A549 (cell line): ENCODE results near the gene PRDM15. TPM values are rescaled to one million over a fixed set of nuclear protein-coding genes. Genes with fewer than 3 reads are reported as not detected.

Experiments
- ATAC-seq, 2 experiments: fragments of 200-7000 bp in 1 of 2; fragments of >200 bp in 1 of 2; cut with Nextera tagmentation in 1 of 2; cut with Tn5 transposase in 1 of 2; 3 replicates each; pipeline versions ENCODE4 v1.8.0 to v1.9.1; 2018 to 2020; ENCODE audit warnings: mild to moderate bottlenecking in 1 of 2, moderate library complexity in 1 of 2
- CTCF ChIA-PET: fragments of 300-600 bp; sonication (Branson Sonifier 250); formaldehyde crosslinking; extraction: SDS; loops from one replicate; lab custom pipeline; 2021; ENCODE audit warnings: antibody characterized with exemption, inconsistent platforms; lab: Yijun Ruan, JAX
- POLR2A ChIA-PET: fragments of 350-600 bp; formaldehyde crosslinking; extraction: SDS; loops from one replicate; lab custom pipeline; 2021; ENCODE audit warnings: antibody characterized with exemption, inconsistent platforms; lab: Yijun Ruan, JAX
- DNase-seq, 2 experiments: peaks; one replicate each; pipeline versions ENCODE4 v3.0.0 to v3.0.0-alpha.2; 2011 to 2016; ENCODE audit warnings: low read depth in 1 of 2, low spot score in 1 of 2
- FAIRE-seq: peaks from 2 replicates; lab custom pipeline; 2011; peaks lifted over from hg19 to GRCh38; lab: Jason Lieb, UNC
- H3K27ac ChIP-seq, 2 experiments: fragments of >200 bp; sonication (Bioruptor Twin); formaldehyde crosslinking; 3 replicates each; pipeline ENCODE4 v1.5.1; 2016 to 2017
- H3K4me1 ChIP-seq: fragments of >200 bp; sonication (Bioruptor Twin); formaldehyde crosslinking; 3 replicates; pipeline ENCODE4 v1.6.1; 2016
- H3K4me2 ChIP-seq: fragments of >200 bp; sonication (Bioruptor Twin); formaldehyde crosslinking; 3 replicates; pipeline ENCODE4 v1.6.1; 2016
- H3K4me3 ChIP-seq: fragments of >200 bp; sonication (Bioruptor Twin); formaldehyde crosslinking; 3 replicates; pipeline ENCODE4 v1.5.1; 2016
- H3K9me3 ChIP-seq: fragments of >200 bp; sonication (Bioruptor Twin); formaldehyde crosslinking; 3 replicates; pipeline ENCODE4 v1.6.1; 2016
- BHLHE40 ChIP-seq: IDR thresholded peaks from 2 replicates; pipeline ENCODE4 v1.6.1; 2012; ENCODE audit warnings: low read depth, low read length, inconsistent platforms
- CBX2 ChIP-seq: fragments of 200-600 bp; sonication (generic); IDR thresholded peaks from 2 replicates; pipeline ENCODE4 v1.6.1; 2016; ENCODE audit warnings: low read depth, mild to moderate bottlenecking, borderline replicate concordance
- CBX8 ChIP-seq: fragments of 200-600 bp; sonication (generic); IDR thresholded peaks from 2 replicates; pipeline ENCODE4 v1.6.1; 2016
- CHD4 ChIP-seq: fragments of 200-600 bp; sonication (generic); IDR thresholded peaks from 2 replicates; pipeline ENCODE4 v1.6.1; 2016; ENCODE audit warnings: antibody characterized with exemption, mild to moderate bottlenecking, borderline replicate concordance
- CTCF ChIP-seq: fragments of >200 bp; sonication (Bioruptor Twin); formaldehyde crosslinking; IDR thresholded peaks from 3 replicates; pipeline ENCODE4 v1.5.1; 2016
- EHF ChIP-seq: fragments of 250-450 bp; sonication (Bioruptor Pico); IDR thresholded peaks from 2 replicates; pipeline ENCODE4 v1.5.0; 2020; ENCODE audit warnings: mild to moderate bottlenecking
- EP300 ChIP-seq, 2 experiments: fragments of >200 bp; sonication (Bioruptor Twin); formaldehyde crosslinking; IDR thresholded peaks; 2 replicates in 1 of 2; 3 replicates in 1 of 2; pipeline ENCODE4 v1.6.1; 2016 to 2017
- FOSB ChIP-seq: fragments of 250-450 bp; sonication (Bioruptor Pico); IDR thresholded peaks from 2 replicates; pipeline ENCODE4 v1.5.0; 2020; ENCODE audit warnings: mild to moderate bottlenecking, moderate library complexity
- FOSL2 ChIP-seq, 2 experiments: fragments of 450-650 bp in 1 of 2; fragments of >200 bp in 1 of 2; sonication (Bioruptor Twin) in 1 of 2; formaldehyde crosslinking; IDR thresholded peaks; 2 replicates each; pipeline versions ENCODE4 v1.5.0 to v1.6.1; 2016 to 2020; ENCODE audit warnings: mild to moderate bottlenecking in 1 of 2, moderate library complexity in 1 of 2
- FOXS1 ChIP-seq: fragments of 250-450 bp; sonication (Bioruptor Pico); IDR thresholded peaks from 2 replicates; pipeline ENCODE4 v1.5.0; 2020; ENCODE audit warnings: mild to moderate bottlenecking, moderate library complexity
- HES2 ChIP-seq: fragments of >200 bp; sonication (Bioruptor Twin); formaldehyde crosslinking; IDR thresholded peaks from 2 replicates; pipeline ENCODE4 v1.6.1; 2016
- HOXB13 ChIP-seq: fragments of 250-450 bp; sonication (Bioruptor Pico); IDR thresholded peaks from 2 replicates; pipeline ENCODE4 v1.5.0; 2020; ENCODE audit warnings: low read depth, mild to moderate bottlenecking, moderate library complexity
- HOXB5 ChIP-seq: fragments of 250-450 bp; sonication (Bioruptor Pico); IDR thresholded peaks from 2 replicates; pipeline ENCODE4 v1.5.0; 2020; ENCODE audit warnings: mild to moderate bottlenecking, moderate library complexity
- JUN ChIP-seq, 2 experiments: fragments of >200 bp; sonication (Bioruptor Twin); formaldehyde crosslinking; IDR thresholded peaks; 2 replicates in 1 of 2; 3 replicates in 1 of 2; pipeline ENCODE4 v1.6.1; 2016 to 2017
- KDM1A ChIP-seq: fragments of 200-600 bp; sonication (generic); IDR thresholded peaks from 2 replicates; pipeline ENCODE4 v1.6.1; 2016; ENCODE audit warnings: low read depth, mild to moderate bottlenecking
- KDM5A ChIP-seq: fragments of 200-600 bp; sonication (generic); IDR thresholded peaks from 2 replicates; pipeline ENCODE4 v1.6.1; 2016; ENCODE audit warnings: antibody characterized with exemption, mild to moderate bottlenecking
- POLR2A ChIP-seq: IDR thresholded peaks from 2 replicates; pipeline ENCODE4 v1.6.1; 2012; ENCODE audit warnings: mild to moderate bottlenecking, low read length
- RAD21 ChIP-seq, 2 experiments: fragments of >200 bp in 1 of 2; sonication (Bioruptor Twin) in 1 of 2; formaldehyde crosslinking in 1 of 2; IDR thresholded peaks in 1 of 2; conservative IDR thresholded peaks in 1 of 2; 2 replicates in 1 of 2; 3 replicates in 1 of 2; pipeline ENCODE4 v1.6.1; 2012 to 2018; ENCODE audit warnings: inconsistent platforms in 1 of 2
- RCOR1 ChIP-seq: fragments of 150-350 bp; IDR thresholded peaks from 2 replicates; pipeline ENCODE4 v1.6.1; 2014; ENCODE audit warnings: antibody characterized with exemption, low read length, low read depth
- RFX5 ChIP-seq: fragments of 450-650 bp; IDR thresholded peaks from 2 replicates; pipeline ENCODE4 v1.7.1; 2014; ENCODE audit warnings: antibody characterized with exemption, mild to moderate bottlenecking, moderate library complexity
- TFCP2L1 ChIP-seq: fragments of 250-450 bp; sonication (Bioruptor Pico); IDR thresholded peaks from 2 replicates; pipeline ENCODE4 v1.5.0; 2021; ENCODE audit warnings: mild to moderate bottlenecking
- ZC3H11A ChIP-seq: fragments of 450-650 bp; IDR thresholded peaks from 2 replicates; pipeline ENCODE4 v1.6.1; 2014; ENCODE audit warnings: antibody characterized with exemption, mild to moderate bottlenecking
- ZFP36 ChIP-seq: fragments of 450-650 bp; IDR thresholded peaks from 2 replicates; pipeline ENCODE4 v1.6.1; 2014; ENCODE audit warnings: borderline replicate concordance; ENCODE audit not compliant: partially characterized antibody
- ZNF302 ChIP-seq: fragments of 250-450 bp; sonication (Bioruptor Pico); IDR thresholded peaks from 2 replicates; pipeline ENCODE4 v1.9.0; 2021; ENCODE audit warnings: inconsistent platforms, mild to moderate bottlenecking, moderate library complexity
- ZSCAN20 ChIP-seq: fragments of 250-450 bp; sonication (Bioruptor Pico); IDR thresholded peaks from 2 replicates; pipeline ENCODE4 v1.8.0; 2022; ENCODE audit warnings: mild to moderate bottlenecking, moderate library complexity
- WGBS: methylation state at CpG from one replicate; pipeline ENCODE4 v1.1.6; 2017; ENCODE audit errors: missing lambda C conversion rate; 5-methylcytosine and 5-hydroxymethylcytosine counted together
- polyA plus RNA-seq, 4 experiments: library from polyadenylated mRNA; depleted of rRNA in 3 of 4; stranded (reverse); fragments of >200 nt; fragmentation: RNase III in 1 of 4; extraction: RNeasy Plus Mini Kit Qiagen cat#74134 plus additional on column Dnase treatment in 1 of 4; gene quantifications; 2 replicates in 3 of 4; 3 replicates in 1 of 4; pipeline ENCODE4 v1.2.3, GENCODE V29; 2011 to 2017
- TF ChIP-seq, protein P1 (sequence below): IDR thresholded peaks from 2 replicates; pipeline ENCODE4 v1.6.1; 2012
- TF ChIP-seq, protein P2 (sequence below): fragments of 450-650 bp; IDR thresholded peaks from 2 replicates; pipeline ENCODE4 v1.6.1; 2014; ENCODE audit warnings: antibody characterized with exemption
- TF ChIP-seq, protein P3 (sequence below): fragments of 200-600 bp; sonication (generic); IDR thresholded peaks from 2 replicates; pipeline ENCODE4 v1.6.1; 2016; ENCODE audit warnings: antibody characterized with exemption, mild to moderate bottlenecking, moderate library complexity

The PRDM15 gene
- polyA plus RNA-seq, 2 of the 4 experiments (the other 2 are of a cell fraction), result 4.5 to 6.1 TPM

DNA sequence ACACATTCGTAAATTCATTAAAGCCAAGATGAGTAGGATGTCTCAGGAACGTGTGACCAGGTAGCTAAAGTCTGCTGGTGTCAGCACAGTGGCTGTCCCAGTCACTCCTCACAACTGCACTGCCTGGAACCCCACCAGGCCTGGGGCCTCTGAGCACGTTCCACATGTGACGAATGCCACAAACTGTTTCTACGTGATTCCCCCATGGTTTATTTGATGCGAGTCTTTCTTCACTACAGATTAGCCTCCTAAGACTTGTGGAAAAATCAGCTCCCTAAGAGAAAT is 33.2 kb downstream of the PRDM15 start:
- 83% methylated on average over 6 of the region's 6 CpGs for WGBS
- H3K9me3 ChIP-seq, result peaks cover 6% of the 10 kb centered on the region; the same call in 1 of the 3 replicates
- H3K4me2 ChIP-seq, result no peak overlapping the region
- 0 out of 3 replicates have a peak, but pooled peaks cover 9% of the 10 kb centered on the region for H3K4me1 ChIP-seq
- H3K4me3 ChIP-seq, result no peak overlapping the region
- no peak overlapping the region for H3K27ac ChIP-seq
- no peak for DNase-seq
- no peak for FAIRE-seq
- CTCF ChIA-PET, result no interaction called here
- POLR2A ChIA-PET, result no interaction called here
- ATAC-seq, result no peak
- TF ChIP-seq, protein P1, sequence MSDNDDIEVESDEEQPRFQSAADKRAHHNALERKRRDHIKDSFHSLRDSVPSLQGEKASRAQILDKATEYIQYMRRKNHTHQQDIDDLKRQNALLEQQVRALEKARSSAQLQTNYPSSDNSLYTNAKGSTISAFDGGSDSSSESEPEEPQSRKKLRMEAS, result no peak
- TF ChIP-seq ZNF302 (CRISPR knock-in tag) (no peak), KDM5A (no peak), EHF (no peak), HES2 (no peak), EP300 (IDR thresholded peaks at IDR 0.05) (no peak), HOXB13 (CRISPR knock-in tag) (no peak), FOSL2 (IDR thresholded peaks at IDR 0.05) (no peak), FOSL2 (CRISPR knock-in tag; IDR thresholded peaks at IDR 0.05) (no peak), HOXB5 (CRISPR knock-in tag) (no peak), RCOR1 (no peak), ZSCAN20 (CRISPR knock-in tag) (no peak)

- peaks cover 7% of the 10 kb centered on the region; the same call in 1 of the 3 replicates for H3K9me3 ChIP-seq
- ATAC-seq (no peak), DNase-seq (no peak), FAIRE-seq (no peak)
- no peak overlapping the region for H3K27ac ChIP-seq
- POLR2A ChIA-PET, result no interaction called here
- no peak overlapping the region for H3K4me2 ChIP-seq
- TF ChIP-seq CHD4 (no peak), KDM1A (0 out of 2 replicates have a peak, but pooled peaks have one; percentile 53)
- WGBS, result 95% methylated on average over 11 of the region's 21 CpGs
- H3K4me1 ChIP-seq, result 0 out of 3 replicates have a peak, but pooled peaks cover 9% of the 10 kb centered on the region
- H3K4me3 ChIP-seq, result no peak overlapping the region
- CTCF ChIA-PET, result no interaction called here
Observed at GRCh38 chr21:41845310-41846032, 33.7 kb downstream of the PRDM15 start.

DNA sequence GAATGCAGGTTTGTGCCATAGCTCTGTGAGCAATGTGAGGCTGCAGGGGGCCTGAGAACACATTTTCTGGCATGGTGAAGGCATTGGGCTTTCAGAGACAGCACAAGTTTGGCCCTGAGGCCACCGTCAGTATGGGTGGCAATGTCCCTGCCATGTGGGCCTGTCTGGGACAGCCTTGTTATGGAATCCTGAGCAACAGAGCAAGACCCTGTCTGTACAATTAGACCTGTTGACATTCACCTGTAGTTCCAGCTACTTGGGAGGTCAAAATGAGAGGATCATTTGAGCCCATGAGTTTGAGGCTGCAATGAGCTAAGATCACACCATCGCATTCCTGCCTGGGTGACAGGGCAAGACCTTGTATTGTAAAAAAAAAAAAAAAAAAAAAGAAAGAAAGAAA is 35.6 kb downstream of the PRDM15 start:
- 95% methylated on average over 2 of the region's 2 CpGs for WGBS
- ATAC-seq (no peak), DNase-seq (no peak), FAIRE-seq (no peak)
- CTCF ChIA-PET, result no interaction called here
- Histone ChIP-seq H3K4me1 (0 out of 3 replicates have a peak, but pooled peaks cover under 1% of the 10 kb centered on the region), H3K4me2 (no peak overlapping the region), H3K27ac (no peak overlapping the region), H3K4me3 (no peak overlapping the region), H3K9me3 (peaks cover 7% of the 10 kb centered on the region; the same call in 1 of the 3 replicates)
- POLR2A ChIA-PET, result no interaction called here
- TF ChIP-seq FOSB (CRISPR knock-in tag), result no peak
- TF ChIP-seq ZC3H11A, result no peak
- TF ChIP-seq POLR2A, result no peak
- TF ChIP-seq, protein P2, sequence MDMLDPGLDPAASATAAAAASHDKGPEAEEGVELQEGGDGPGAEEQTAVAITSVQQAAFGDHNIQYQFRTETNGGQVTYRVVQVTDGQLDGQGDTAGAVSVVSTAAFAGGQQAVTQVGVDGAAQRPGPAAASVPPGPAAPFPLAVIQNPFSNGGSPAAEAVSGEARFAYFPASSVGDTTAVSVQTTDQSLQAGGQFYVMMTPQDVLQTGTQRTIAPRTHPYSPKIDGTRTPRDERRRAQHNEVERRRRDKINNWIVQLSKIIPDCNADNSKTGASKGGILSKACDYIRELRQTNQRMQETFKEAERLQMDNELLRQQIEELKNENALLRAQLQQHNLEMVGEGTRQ, result no peak
- TF ChIP-seq CBX8, result no peak
- TF ChIP-seq, protein P1, result no peak
- TF ChIP-seq EP300 (IDR thresholded peaks at IDR 0.05), result no peak
- no peak for TF ChIP-seq RAD21 (conservative IDR thresholded peaks at IDR 0.05 in 1 of 2, IDR thresholded peaks at IDR 0.05 in 1 of 2)
- no peak for TF ChIP-seq CBX2
- TF ChIP-seq CTCF, result no peak
- no peak for TF ChIP-seq FOXS1 (CRISPR knock-in tag)
- TF ChIP-seq ZFP36, result no peak
- no peak for TF ChIP-seq RFX5
- no peak for TF ChIP-seq TFCP2L1 (CRISPR knock-in tag)
- no peak for TF ChIP-seq JUN (IDR thresholded peaks at IDR 0.05)
- TF ChIP-seq BHLHE40, result no peak
- no peak for TF ChIP-seq RCOR1
- no peak for TF ChIP-seq HES2
- TF ChIP-seq, protein P3, sequence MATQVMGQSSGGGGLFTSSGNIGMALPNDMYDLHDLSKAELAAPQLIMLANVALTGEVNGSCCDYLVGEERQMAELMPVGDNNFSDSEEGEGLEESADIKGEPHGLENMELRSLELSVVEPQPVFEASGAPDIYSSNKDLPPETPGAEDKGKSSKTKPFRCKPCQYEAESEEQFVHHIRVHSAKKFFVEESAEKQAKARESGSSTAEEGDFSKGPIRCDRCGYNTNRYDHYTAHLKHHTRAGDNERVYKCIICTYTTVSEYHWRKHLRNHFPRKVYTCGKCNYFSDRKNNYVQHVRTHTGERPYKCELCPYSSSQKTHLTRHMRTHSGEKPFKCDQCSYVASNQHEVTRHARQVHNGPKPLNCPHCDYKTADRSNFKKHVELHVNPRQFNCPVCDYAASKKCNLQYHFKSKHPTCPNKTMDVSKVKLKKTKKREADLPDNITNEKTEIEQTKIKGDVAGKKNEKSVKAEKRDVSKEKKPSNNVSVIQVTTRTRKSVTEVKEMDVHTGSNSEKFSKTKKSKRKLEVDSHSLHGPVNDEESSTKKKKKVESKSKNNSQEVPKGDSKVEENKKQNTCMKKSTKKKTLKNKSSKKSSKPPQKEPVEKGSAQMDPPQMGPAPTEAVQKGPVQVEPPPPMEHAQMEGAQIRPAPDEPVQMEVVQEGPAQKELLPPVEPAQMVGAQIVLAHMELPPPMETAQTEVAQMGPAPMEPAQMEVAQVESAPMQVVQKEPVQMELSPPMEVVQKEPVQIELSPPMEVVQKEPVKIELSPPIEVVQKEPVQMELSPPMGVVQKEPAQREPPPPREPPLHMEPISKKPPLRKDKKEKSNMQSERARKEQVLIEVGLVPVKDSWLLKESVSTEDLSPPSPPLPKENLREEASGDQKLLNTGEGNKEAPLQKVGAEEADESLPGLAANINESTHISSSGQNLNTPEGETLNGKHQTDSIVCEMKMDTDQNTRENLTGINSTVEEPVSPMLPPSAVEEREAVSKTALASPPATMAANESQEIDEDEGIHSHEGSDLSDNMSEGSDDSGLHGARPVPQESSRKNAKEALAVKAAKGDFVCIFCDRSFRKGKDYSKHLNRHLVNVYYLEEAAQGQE, result no peak
